Vagina (tissue), 2 donors: ENCODE measurements around the gene FAM72D.
"Not testable (repeated sequence)": the region's sequence is repeated elsewhere in the genome, so short reads cannot be mapped to it uniquely, and the experiment has no call there.

ENCODE experiments used
- POLR2A ChIP-seq, 2 donors: fragments of 450-650 bp; IDR thresholded peaks; one replicate each; pipeline ENCODE4 v1.6.1; 2017; ENCODE audit warnings: antibody characterized with exemption in 2 of 2, mild to moderate bottlenecking in 2 of 2, moderate library complexity in 2 of 2
- POLR2AphosphoS5 ChIP-seq, 2 donors: sonication (generic); formaldehyde crosslinking; IDR thresholded peaks; one replicate each; pipeline ENCODE4 v1.9.0; 2017; ENCODE audit warnings: antibody characterized with exemption in 2 of 2, mild to moderate bottlenecking in 2 of 2, low read depth in 1 of 2; ENCODE audit not compliant: insufficient read depth in 1 of 2
- TF ChIP-seq, protein P1 (sequence below), 3 experiments: fragments of 450-650 bp in 2 of 3; fragments of 200-600 bp in 1 of 3; sonication (generic) in 1 of 3; IDR thresholded peaks; one replicate each; pipeline ENCODE4 v1.5.1; 2017 to 2019; ENCODE audit warnings: antibody characterized with exemption in 3 of 3, mild to moderate bottlenecking in 2 of 3, moderate library complexity in 2 of 3

DNA sequence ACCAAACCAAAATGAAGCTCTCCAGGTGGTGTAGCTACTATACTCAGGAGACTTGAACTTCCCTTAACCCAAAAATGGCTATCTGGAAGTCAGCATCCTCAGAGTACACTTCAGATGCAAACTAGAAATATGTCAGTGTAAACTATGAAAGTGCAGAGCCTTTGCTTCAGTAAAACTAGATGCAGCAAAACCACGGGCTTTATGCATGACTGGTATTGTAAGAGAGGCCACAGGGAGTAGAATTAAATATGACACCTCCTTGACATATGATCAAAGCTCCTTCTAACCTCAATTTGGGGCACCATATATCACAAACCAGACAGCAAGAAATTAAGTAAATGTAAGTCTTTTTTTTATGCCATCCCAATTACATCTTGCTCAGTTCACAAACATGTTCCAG is 48.2 kb upstream of the FAM72D start:
- TF ChIP-seq, protein P1, sequence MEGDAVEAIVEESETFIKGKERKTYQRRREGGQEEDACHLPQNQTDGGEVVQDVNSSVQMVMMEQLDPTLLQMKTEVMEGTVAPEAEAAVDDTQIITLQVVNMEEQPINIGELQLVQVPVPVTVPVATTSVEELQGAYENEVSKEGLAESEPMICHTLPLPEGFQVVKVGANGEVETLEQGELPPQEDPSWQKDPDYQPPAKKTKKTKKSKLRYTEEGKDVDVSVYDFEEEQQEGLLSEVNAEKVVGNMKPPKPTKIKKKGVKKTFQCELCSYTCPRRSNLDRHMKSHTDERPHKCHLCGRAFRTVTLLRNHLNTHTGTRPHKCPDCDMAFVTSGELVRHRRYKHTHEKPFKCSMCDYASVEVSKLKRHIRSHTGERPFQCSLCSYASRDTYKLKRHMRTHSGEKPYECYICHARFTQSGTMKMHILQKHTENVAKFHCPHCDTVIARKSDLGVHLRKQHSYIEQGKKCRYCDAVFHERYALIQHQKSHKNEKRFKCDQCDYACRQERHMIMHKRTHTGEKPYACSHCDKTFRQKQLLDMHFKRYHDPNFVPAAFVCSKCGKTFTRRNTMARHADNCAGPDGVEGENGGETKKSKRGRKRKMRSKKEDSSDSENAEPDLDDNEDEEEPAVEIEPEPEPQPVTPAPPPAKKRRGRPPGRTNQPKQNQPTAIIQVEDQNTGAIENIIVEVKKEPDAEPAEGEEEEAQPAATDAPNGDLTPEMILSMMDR (IDR thresholded peaks at IDR 0.05), result not testable (repeated sequence)
- not testable (repeated sequence) for TF ChIP-seq POLR2AphosphoS5 (IDR thresholded peaks at IDR 0.05; ENCODE audit: insufficient read depth in 1 of 2, low read depth in 1 of 2); POLR2A (IDR thresholded peaks at IDR 0.05)
